Lower leg skin (tissue), 4 donors: ENCODE measurements around the gene SPTLC1. TPM values are rescaled to one million over a fixed set of nuclear protein-coding genes. Genes with fewer than 3 reads are reported as not detected.

Source experiments
- DNase-seq, 2 donors: peaks; one replicate each; pipeline ENCODE4 v3.0.0-alpha.2; 2019; ENCODE audit warnings: low spot score in 2 of 2
- H3K4me3 ChIP-seq: fragments of 200-600 bp; sonication (generic); 2 replicates; pipeline ENCODE4 v1.5.1; 2017; ENCODE audit warnings: mild to moderate bottlenecking, low read depth; ENCODE audit not compliant: poor library complexity, severe bottlenecking
- POLR2A ChIP-seq, 2 donors: fragments of 450-650 bp; IDR thresholded peaks; one replicate each; pipeline ENCODE4 v1.6.1; 2016 to 2017; ENCODE audit warnings: antibody characterized with exemption in 2 of 2, mild to moderate bottlenecking in 1 of 2, moderate library complexity in 1 of 2
- WGBS, 2 donors: methylation state at CpG; one replicate each; pipeline ENCODE4 v1.1.5; 2018; 5-methylcytosine and 5-hydroxymethylcytosine counted together
- intact Hi-C: fragments of 100-400 bp; cut with DNase I; formaldehyde crosslinking; loops from one replicate; pipeline ENCODE4 v1.15.0; 2023; ENCODE audit warnings: low total_unique reads
- total RNA-seq, 4 donors: library from RNA; depleted of rRNA; stranded (reverse); fragments of >200 nt; gene quantifications; one replicate each; pipeline ENCODE4 v1.1.0, GENCODE V29; 2016
- TF ChIP-seq, protein P1 (sequence below), 3 donors: fragments of 450-650 bp; IDR thresholded peaks; one replicate each; pipeline ENCODE4 v1.5.1; 2016; ENCODE audit warnings: antibody characterized with exemption in 3 of 3, mild to moderate bottlenecking in 3 of 3, moderate library complexity in 2 of 3

SPTLC1 gene
- 10 to 100 TPM; 80.5 to 99.6 (median 95.6) TPM for total RNA-seq

DNA sequence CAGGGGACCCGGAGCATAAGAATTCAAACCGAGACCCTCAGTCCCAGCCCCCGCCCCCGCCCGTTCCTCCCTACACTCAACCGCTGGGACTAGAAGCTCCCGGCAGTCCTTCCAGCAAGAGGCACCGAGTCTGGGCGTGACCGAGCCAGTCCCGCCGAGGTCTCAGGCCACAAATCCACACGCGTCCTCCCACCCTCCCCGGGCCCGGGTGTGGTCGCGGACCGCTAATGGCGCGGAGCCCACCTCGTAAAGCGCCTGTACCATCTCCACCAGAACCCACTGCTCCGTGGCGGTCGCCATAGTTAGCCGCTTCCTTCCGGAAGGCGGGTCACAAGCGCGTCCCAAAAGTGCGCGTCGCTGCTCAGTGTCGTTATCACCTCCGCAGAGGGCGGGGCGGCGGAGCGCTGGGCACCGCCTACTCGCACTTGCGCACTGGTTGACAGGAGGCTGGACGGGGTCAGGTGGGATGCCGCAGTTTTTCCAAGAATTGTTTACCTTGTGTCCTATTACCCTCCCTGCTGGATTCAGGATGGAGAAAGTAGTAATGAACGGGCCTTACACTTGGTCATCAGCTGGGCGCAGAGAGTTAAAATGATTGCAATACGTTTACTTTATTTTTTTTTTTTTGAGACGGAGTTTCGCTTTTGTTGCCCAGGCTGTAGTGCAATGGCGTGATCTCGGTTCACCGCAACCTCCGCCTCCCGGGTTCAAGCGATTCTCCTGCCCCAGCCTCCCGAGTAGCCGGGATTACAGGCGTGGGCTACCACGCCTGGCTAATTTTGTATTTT lies at the start of gene SPTLC1:
Gene SPTLC1 (minus strand): TSS at position 343 of the 788 bp plus-strand sequence. CDS start 43 bp downstream, at position 300.
- intact Hi-C loops, result no loop called here
- DNase-seq, result peak; percentile 93 to 99
- H3K4me3 ChIP-seq, result peak within 1 kb of the TSS; percentile 59
- TF ChIP-seq, protein P1, sequence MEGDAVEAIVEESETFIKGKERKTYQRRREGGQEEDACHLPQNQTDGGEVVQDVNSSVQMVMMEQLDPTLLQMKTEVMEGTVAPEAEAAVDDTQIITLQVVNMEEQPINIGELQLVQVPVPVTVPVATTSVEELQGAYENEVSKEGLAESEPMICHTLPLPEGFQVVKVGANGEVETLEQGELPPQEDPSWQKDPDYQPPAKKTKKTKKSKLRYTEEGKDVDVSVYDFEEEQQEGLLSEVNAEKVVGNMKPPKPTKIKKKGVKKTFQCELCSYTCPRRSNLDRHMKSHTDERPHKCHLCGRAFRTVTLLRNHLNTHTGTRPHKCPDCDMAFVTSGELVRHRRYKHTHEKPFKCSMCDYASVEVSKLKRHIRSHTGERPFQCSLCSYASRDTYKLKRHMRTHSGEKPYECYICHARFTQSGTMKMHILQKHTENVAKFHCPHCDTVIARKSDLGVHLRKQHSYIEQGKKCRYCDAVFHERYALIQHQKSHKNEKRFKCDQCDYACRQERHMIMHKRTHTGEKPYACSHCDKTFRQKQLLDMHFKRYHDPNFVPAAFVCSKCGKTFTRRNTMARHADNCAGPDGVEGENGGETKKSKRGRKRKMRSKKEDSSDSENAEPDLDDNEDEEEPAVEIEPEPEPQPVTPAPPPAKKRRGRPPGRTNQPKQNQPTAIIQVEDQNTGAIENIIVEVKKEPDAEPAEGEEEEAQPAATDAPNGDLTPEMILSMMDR (IDR thresholded peaks at IDR 0.05), result no peak
- TF ChIP-seq POLR2A (IDR thresholded peaks at IDR 0.05), result peak in 1 of 2 donors; percentile 68
- WGBS, 2 donors, result 1% methylated on average over 40 to 45 of the region's 60 CpGs

- TF ChIP-seq POLR2A (IDR thresholded peaks at IDR 0.05), result no peak
- TF ChIP-seq, protein P1 (IDR thresholded peaks at IDR 0.05), result no peak
- H3K4me3 ChIP-seq, result no peak overlapping the region
- DNase-seq, result no peak
- intact Hi-C loops, result no loop called here
- 89 to 97% methylated on average over 1 of the region's 1 CpG for WGBS, 2 donors
Observed at GRCh38 chr9:92164975-92165374, 49.8 kb upstream of the SPTLC1 start.

DNA sequence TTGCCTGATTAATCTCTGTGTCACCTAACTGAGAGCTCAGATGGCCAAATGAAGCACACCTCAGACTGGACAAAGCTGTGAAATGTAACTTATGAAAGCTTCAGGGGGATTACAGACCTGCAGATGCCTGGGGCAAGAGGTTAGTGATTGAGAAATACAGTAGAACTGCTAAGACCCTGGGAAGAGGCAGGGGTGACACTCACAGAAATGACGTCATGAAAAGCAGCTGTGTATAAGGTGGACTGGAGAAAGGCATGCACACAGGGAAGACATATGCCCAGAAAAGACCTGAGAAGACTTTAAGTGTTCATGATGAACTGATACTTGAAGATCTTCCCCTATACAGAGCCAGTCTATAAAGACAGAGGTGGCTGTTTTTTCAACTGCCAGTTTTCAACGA lies 49.3 kb upstream of the SPTLC1 start:
- intact Hi-C loops, result no loop called here
- WGBS, 2 donors, result 83 to 84% methylated on average over 2 of the region's 2 CpGs
- DNase-seq, result peak in 1 of 2 donors; percentile 17
- H3K4me3 ChIP-seq, result no peak overlapping the region
- TF ChIP-seq, protein P1 (IDR thresholded peaks at IDR 0.05), result no peak
- TF ChIP-seq POLR2A (IDR thresholded peaks at IDR 0.05), result no peak

- TF ChIP-seq, protein P1 (IDR thresholded peaks at IDR 0.05), result no peak
- TF ChIP-seq POLR2A (IDR thresholded peaks at IDR 0.05), result no peak
- 72 to 82% methylated on average over 4 of the region's 4 CpGs for WGBS, 2 donors
- intact Hi-C loops, result no loop called here
- peak in 1 of 2 donors; percentile 62 for DNase-seq
- H3K4me3 ChIP-seq, result no peak overlapping the region
Observed at GRCh38 chr9:92163276-92163675, 48.1 kb upstream of the SPTLC1 start.

DNA sequence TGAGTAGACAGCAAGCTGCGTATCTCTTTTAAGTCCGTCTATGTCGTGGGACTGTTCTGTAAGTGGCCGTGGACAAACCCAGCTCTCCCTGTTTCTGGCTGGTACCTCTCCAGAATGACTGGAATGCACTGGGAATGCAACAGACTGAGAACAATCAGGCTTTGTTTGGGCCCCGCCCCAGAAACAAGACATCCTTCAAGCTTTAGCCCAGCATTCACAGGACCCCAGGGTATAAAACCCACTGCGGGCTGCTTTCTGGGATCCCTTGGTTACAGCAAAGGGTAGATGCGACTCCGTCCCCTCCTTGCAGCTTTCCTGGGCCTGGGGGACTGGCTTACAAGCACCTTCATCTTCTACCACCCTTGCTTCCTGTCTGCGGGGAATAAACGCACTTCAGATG lies 45.6 kb upstream of the SPTLC1 start:
- DNase-seq, result no peak
- 89 to 90% methylated on average over 10 of the region's 10 CpGs for WGBS, 2 donors
- intact Hi-C loops, result no loop called here
- H3K4me3 ChIP-seq, result no peak overlapping the region
- TF ChIP-seq POLR2A (IDR thresholded peaks at IDR 0.05), result no peak
- TF ChIP-seq, protein P1 (IDR thresholded peaks at IDR 0.05), result no peak
